CD4-positive, alpha-beta T cell treated with Interleukin-10 for 1 hour (primary cell): Measurements from ENCODE around the gene IMP3.
"Not testable (repeated sequence)": the region's sequence is repeated elsewhere in the genome, so short reads cannot be mapped to it uniquely, and the experiment has no call there.

Experiments used
- DNase-seq: peaks from one replicate; pipeline ENCODE4 v3.0.0-alpha.2; 2020

The IMP3 gene, protein sequence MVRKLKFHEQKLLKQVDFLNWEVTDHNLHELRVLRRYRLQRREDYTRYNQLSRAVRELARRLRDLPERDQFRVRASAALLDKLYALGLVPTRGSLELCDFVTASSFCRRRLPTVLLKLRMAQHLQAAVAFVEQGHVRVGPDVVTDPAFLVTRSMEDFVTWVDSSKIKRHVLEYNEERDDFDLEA

DNA sequence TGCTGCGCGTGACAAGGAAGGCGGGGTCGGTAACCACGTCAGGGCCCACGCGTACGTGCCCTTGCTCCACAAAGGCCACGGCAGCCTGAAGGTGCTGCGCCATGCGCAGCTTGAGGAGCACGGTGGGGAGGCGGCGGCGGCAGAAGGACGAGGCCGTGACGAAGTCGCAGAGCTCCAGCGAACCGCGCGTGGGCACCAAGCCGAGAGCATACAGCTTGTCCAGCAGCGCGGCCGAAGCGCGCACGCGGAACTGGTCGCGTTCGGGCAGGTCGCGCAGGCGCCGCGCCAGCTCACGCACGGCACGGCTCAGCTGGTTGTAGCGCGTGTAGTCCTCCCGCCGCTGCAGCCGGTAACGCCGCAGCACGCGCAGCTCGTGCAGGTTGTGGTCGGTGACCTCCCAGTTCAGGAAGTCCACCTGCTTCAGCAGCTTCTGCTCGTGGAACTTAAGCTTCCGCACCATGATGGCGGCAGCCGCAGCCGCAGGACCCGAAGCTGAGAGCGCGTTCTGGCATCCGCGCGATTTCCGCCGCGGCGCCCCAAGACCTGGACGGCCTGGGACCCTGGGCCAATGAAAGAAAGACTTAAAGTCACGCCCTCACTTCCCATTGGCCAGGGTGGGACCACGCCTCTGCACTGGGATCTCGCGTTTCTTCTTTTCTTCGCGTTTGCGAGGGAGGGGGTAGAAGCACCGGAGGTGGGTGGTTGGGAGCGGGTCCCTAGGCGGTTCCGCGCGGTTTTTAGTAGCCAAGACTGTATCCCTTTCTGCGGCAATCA, at the start of gene IMP3:
Gene IMP3, minus strand, starts transcription at position 516 of the 774 bp plus-strand sequence. Its CDS starts 56 bp downstream, at position 460.
- peak; percentile 95 for DNase-seq

DNA sequence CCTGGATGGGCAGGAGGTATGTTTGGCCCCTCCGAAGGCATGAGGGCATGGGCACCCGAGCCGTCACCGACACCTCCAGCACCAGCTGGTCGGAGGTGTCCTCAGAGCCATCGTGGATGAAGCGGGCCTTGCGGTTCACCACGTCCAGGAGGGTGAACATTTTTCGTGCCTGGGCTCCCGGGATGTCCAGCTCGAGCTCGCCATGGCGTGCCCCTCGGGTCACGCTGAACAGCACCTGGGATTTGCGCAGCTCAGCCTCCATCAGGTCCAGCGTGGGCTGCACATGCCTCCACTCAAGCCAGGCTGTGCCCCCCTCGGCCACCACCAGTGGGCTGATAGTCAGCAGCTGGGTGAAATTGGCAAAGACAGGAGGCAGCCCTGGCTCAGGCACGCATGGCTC, 49.4 kb upstream of the IMP3 start:
- not testable (repeated sequence) for DNase-seq

DNA sequence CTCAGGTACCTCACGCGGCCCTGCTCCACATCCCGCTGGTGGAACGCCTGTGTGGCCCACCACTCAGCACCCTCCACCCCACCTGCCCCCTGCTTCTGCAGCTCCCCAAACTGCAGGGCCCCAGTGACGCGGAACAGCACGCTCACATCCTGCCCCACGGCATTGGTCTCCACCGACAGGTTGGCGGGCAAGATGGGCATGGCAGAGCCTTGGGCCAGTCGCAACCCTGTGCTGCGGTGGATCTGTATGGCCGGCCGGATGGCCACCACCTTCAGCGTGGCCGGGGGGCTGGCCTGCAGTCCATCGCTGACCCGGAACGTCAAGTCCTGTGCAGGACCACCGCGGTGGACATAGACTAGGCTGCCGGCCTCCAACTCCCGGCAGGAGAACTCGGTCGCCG, 48.8 kb upstream of the IMP3 start:
- no peak for DNase-seq

DNA sequence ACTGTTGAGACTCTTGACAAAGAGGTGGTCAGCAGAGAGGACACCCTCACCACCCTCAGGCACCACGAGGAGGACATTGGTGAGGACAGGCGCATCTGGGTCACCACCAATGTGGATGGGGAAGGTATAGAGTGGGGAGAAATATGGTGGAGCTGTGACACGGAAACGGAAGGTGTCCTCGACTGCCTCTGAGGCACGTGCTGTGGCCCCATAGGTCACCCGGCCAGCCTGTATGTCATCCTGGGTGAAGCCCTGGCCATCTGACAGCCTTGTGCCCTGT, 48.2 kb upstream of the IMP3 start:
- DNase-seq, result no peak

DNA sequence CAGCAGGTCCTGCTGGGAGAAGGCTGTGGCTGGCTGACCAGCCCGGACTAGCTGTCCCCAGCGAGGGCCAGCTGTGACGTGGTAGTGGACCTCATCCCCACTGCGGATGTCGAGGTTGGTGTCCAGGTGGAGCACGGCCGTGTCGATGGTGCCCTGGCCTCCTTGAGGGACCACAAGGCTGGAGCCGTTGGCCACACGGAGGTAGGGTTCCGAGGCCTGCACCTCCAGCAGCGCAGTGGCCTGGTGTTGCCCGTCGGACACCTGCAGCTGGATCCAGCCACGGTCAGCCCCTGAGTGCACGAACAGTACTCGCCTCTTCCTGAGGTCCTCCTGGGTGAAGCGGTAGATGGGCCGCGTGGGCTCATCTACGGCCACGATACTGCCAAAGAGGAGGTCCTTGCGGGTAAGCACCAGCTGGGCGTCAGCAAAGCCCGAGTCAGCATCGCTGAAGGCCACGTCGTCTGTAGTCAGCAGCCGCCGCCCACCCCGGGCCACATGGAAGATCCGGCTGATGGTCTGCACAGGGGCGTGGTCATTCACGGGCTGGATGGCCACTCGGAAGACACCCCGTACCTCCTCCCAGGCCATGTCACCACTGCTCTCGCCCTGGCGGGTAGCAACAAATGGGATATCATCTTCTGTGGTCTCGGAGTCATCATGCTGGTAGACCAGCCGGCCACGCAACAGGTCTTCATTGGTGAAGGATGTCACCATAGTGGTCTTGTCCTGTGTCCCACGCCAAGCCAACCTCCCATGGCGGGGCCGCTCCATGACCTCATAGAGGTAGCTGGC, 47.7 kb upstream of the IMP3 start:
- DNase-seq, result no peak

DNA sequence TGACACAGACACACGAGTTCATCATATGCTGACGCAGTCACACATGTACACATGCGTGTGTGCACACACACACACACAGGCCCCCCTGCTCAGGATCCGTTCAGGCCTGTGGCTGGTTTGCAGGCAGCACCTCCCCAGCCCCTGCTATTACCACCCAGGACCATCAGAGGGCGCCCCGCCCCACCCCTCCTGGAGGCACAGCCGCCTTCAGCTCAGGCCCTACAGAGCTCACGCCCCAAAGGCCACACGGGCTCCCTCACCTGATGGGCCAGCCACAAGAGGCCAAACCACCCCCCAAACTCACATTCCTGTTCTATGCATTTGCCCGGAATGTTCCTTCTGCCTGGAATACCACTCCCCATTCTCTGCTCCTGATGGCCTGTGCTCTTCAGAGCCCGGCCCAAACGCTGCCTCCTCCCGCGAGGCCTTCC, 46.2 kb upstream of the IMP3 start:
- DNase-seq, result peak; percentile 77

DNA sequence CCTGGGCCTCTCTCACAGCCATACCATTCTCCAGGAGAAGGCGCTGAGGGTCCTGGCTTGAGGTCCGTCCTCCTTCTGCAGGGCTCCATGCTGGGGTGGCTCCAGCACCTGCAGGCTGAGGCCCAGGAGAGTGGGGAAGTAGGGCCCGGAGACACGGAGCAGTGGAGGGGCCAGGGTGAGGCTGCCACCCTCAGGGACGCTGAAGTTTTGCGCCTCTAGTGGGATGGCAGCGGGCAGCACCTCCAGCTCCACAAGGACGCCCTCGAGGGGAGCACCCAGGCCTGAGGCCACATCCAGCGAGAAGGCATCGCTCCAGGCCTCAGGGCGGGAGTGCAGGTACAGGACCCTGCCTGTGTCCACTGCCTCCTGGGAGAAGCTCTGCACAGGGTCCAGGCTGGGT, 45.2 kb upstream of the IMP3 start:
- DNase-seq, result no peak

DNA sequence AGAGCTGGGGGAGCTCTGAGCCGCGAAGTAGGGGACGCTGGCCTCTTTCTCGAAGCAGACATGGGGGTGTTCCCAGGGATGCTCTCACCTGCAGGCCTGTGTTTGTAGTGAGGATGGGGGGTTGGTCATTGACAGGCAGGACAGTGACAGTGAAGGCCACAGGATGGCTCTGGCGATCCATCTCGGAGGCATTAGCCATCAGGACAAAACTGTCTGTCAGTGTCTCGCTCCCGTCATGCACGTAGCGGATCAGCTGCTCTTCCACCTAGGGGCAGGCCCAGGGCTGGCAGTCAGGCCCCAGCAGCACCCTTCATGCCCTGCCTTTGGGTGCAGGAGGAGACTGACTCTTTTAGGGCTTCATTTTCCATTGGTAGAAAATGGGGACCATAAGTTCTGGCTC, 44.6 kb upstream of the IMP3 start:
- DNase-seq, result no peak

DNA sequence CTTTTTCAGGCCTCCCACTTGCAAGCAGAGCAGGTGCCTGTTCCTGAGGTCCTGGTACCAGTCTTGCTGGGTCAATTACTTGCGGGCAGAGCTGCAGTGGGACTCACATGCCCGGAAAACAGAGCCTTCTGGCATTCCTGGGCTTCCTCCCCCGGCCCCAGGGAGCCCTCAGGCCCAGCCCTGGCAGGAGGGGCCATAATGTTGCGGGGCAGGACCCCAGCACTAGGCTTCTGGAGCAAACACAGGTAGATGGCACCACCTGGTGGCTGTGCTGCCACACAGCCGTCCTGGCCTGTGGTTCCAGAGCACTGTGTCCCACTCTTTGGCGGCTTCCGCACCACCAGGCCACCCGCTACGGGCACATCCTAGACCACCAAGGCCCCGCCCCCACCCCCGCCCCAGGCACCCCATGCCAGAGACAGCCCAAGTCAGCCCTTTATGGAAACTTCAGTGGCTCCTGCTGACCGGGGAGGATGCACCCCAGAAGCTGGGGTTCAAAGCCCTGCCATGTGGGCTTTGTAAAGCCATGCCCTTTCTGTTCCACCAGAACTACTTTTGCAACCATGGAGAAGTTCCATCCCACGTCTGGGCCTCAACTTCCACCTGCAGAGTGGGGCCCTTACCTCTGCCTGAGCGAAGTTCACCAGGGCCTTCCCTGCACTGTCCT, 43.8 kb upstream of the IMP3 start:
- peak; percentile 68 for DNase-seq

DNA sequence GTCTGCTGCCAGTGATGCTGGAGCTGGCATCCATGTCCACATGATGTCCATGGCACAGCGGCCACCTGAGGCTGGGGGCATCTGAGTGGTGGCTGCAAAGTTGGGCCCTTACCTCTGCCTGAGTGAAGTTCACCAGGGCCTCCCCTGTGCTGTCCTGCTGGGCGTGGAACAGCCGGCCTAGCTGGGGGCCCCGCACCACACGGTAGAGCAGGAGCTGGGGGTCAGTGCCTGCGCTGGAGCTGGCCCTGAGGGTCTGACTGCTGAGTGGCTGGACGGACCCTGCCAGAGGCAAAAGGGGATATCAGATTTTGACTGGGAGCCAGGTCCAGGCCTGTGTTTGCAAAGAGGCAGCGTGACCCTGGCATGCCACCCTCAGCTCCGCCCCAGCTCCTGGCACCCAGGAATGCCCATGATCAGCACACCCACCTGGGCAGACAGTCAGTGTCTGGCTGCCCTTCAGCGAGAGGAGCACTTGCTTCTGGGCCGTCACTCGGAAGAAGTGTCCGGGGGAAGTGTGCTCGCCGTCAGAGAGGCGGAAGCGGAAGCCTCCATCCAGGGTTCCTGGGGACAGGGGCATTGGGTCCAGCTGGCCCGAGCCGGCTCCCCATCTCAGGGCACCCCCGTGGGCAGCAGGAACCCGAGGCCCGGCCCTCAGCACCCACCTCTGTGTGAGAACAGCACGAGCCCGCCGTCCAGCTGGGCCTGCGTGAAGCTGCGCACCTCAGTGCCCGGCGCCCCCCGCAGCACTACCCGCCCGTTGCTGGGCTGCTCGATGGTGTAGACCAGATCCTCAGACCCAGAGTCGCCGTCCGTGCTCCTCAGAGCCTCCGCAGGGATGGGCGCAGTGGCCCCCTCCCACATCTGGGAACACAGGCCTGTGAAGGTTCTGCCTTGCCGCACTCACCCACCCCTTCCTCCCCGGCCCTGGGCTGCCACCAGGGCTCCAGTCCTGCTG, 42.4 kb upstream of the IMP3 start:
- no peak for DNase-seq

DNA sequence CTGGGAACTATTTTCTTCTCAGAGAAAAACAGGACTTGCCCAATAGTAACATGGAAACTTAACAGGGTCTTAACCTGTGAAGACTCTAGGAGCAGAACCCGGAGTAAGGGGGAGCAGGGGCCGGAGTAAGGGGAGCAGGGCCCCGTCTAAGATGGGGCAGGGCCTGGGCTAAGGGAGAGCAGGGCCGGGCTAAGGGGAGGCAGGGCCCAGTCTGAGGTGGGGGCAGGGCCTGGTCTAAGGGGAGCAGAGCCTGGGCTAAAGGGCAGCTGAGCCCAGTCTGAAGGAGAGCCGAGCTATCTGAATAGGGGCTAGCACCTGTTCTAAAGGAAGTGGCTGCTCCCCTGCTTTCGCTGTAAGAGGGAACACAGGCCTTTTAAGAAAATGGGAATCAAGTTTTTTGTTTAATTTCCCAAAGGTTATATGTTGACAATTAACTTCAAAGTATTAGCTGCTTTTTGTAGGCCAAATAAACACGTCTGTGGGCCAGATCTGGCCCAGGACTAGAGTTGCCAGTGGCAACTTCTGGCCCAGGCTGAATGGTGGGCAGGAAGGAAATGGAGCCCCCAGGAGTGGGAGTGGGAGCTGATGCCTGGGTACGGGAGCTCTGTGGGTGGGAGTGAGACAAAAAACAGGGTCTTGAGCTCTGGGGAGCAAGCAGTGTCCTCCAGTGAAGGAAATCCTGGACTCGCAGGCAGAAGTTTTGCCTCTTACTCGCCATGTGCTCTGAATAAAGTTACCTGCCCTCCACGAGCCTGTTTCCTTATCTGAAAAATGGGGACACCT, 40.2 kb upstream of the IMP3 start:
- no peak for DNase-seq

DNA sequence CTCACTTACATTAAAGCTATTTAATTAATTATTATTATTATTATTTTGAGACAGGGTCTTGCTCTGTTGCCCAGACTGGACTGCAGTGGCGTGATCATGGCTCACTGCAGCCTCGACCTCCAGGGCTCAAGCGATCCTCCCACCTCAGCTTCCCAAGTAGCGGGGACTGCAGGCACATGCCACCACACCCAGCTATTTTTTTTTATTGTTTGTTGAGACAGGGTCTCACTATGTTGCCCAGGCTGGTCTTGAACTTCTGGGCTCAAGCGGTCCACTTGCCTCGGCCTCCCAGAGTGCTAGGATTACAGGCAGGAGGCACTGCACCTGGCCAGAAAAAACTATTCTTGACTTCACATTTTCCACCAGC, 38.3 kb upstream of the IMP3 start:
- DNase-seq, result not testable (repeated sequence)

DNA sequence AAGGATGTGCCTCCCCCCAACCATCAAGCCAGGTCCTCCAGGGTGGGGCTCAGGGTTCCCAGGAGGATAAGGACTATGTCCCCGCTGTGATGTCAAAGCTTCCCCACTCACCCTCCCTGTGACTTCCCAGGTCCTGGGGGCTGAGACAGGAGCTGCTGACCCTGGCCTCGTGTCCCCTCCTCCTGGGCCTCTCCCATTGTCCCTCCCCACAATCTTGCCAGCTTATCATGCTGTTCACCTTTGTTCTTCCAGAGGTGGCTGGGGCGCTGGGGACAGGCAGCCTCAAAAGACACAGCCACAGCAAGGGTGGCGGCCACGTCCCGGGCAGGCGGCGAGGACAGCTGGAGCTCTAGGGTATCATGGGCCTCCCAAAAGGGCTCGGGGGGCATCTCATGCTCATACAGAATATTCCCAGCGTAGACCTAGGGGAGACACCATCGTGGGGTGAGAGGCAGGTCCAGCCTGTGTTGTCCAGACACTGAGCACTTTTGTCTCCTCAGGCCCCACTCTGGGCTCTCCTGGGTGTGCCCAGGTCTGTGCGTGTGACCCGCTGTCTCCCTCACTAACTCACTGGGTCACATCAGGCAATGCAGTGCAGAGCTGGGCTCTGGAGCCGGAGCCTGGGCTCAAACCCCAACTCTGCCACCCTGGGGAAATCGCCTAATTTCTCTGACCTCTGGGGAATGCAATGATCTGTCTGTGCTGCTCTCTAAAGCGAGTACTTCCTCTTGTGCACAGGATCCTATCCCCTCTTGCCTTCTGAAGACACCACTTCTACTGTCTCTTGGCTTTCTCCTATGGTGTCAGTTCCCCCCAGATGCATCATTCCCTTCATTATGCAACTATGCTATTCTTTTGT, 37.7 kb upstream of the IMP3 start:
- DNase-seq, result no peak

DNA sequence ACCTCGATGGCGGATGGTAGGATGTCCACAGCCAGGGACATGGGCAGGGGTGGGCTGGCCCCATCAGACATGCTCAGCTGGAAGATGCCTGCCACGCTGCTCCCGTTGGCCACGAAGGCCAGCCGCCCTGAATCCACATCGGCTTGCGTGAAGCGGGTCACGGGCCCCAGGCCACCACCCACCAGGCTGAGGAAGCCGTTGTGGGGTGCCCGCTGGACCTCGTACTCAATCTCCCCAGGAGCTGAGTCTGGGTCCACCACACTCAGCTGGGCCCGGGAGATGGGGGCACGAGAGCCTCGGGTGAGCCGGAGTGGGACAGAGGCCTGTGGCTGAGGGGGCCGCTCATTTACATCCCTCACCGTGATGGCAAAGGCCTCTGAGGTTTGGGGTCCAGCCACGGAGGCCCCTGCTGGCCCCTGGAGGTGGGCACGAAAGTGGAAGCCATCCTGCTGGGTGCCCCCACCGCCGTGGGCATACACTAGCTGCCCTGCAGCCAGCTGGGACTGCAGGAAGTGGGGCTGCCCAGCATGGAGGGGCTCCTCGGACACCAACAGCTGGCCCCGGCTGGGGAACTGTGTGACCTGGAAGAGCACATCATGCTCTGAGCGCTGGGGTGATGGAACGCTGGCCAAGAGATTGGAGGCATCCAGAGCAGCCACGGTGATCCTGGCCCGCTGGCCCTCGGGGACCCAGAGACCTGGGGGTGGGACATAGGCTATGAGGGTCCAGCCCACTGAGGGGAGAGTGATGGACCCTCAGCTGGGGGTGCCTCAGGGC, 36.9 kb upstream of the IMP3 start:
- no peak for DNase-seq

DNA sequence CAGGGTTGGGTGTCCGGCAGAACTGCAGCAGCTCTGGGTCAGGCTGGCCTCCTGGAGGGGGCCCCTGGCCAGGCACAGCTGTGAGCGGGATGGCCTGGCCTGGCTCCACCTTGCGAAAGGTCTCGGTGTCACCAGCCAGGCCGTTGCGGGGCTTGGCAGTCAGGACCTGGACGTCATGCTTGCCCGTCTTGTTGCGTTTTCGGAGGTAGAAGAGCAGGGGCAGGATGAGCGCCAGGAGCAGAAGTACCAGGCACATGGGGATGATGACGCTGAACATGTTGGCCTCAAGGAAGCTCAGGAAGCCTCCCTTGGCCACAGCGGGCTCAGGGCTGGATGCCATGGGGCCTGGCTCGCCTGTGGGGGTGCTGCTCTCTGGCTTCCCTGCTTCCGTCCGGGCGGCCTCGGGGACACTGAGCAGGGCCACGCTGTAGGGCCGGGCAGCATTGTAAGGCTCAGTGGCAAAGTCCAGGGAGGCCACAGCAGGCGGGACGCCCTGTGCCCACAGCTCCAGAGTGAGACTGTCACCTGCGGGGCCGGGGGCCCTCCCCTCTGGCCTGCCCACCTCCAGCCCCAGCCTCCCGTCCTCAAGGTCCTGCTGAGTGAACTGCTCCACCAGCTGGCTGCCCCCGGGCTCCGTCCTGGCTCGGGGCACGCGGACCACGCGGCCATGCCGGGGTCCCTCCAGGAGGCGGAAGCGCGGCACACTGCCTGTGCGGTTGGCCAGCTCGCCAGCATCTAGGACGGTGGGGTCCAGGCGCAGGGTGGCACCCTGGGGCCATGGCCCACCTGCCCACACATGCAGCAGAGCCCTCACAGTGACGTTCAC, 35.8 kb upstream of the IMP3 start:
- DNase-seq, result no peak

DNA sequence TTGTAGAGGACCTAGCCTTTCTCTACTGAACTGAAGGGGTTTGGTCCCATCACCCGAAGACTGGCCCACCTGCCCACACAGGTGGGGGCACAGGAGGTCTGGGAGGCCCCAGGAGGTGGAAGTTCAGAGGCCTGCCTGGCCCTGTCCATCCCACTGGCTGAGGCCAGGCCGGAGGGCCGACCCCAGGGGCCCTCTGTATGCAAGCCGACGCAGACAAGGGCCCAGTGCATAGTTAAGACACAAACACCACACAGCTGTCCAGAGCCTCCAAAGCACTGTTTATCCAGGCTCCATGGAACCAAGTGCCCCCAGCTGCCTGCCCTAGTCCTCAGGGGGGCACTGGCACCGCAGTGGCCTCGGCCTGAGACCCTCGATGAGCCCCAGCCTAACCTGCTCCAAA, 34.3 kb upstream of the IMP3 start:
- no peak for DNase-seq

DNA sequence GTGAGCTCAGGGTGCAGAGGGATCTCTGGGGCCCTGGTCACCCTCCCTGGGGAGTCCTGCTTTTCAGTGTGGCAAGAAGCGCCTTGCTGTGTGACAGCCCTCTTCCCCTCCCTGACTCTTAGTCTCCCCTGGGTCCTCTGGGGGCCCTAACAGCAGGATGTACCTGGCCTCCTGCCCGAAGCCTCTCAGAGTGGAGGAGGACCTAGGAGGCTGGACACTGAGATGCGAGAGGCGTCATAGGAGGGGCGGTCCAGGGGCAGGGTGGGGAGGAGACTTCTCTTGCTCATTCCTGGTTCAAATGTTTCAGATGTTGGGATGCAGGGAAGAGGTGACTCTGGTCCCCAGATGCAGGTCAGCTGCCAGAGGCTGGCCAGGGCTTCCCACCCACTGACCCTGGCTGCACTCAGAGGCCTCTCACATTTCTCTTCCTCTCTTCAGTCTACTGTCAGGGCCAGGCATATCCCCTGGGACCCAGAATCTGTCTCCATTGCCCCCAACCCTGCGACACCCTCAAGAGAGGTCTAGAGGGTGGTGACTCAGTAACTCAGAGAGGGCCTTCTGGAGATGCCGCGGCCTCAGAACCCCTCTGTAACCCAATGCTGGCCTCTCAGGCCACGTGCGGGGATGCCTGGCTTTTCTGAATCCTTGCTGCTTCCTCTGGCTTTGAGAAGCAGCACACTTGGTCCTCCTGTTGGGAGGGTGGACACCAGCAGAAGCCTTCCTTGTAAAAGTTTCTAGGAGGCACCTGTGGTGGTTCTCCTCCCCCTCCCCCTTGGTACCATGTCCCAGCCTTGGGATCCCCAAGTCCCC, 33.6 kb upstream of the IMP3 start:
- no peak for DNase-seq
